Measurements from ENCODE around the gene PARVA. TPM values are rescaled to one million over a fixed set of nuclear protein-coding genes. Genes with fewer than 3 reads are reported as not detected.

Gene PARVA
- total and polyA plus RNA-seq, 2 of the 4 experiments (the other 2 are of a cell fraction), result 65.2 to 80.2 TPM

- Histone ChIP-seq H3K27ac (ENCODE audit: insufficient read depth, low read length) (peak overlapping the region; percentile 41; the same call in 1 of the 2 replicates), H3K79me1 (ENCODE audit: low read depth in 1 of 2, low read length in 2 of 2) (peaks cover 13 to 59% of the 10 kb centered on the region in 2 experiments), H2BK5ac (ENCODE audit: low read depth, low read length, poor library complexity, severe bottlenecking) (no peak overlapping the region), H2BK20ac (ENCODE audit: low read depth, low read length) (no peak overlapping the region), H4K5ac (ENCODE audit: low read depth, low read length) (no peak overlapping the region), H4K20me1 (ENCODE audit: insufficient read depth, low read length) (peaks cover 9% of the 10 kb centered on the region; the same call in 1 of the 2 replicates), H2AFZ (replicated peaks; ENCODE audit: low read length, poor library complexity) (no peak overlapping the region), H3K4me1 (ENCODE audit: control insufficient read depth, insufficient read depth, low read length) (peaks cover 27% of the 10 kb centered on the region), H2AK5ac (ENCODE audit: low read depth, low read length) (no peak overlapping the region), H3K18ac (ENCODE audit: low read depth, low read length) (no peak overlapping the region), H3K9me3 (ENCODE audit: control insufficient read depth, insufficient read depth, low read length) (no peaks in the 10 kb centered on the region), H3K4ac (ENCODE audit: low read depth, low read length) (no peak overlapping the region), H2BK120ac (ENCODE audit: low read depth, low read length) (no peak overlapping the region), H2AK9ac (replicated peaks; ENCODE audit: low read depth, low read length, poor library complexity) (no peak overlapping the region), H3K36me3 (ENCODE audit: control insufficient read depth, insufficient read depth, low read length) (peaks cover 35% of the 10 kb centered on the region), H4K91ac (ENCODE audit: insufficient read depth, low read depth, low read length) (no peak overlapping the region), H3K4me3 (ENCODE audit: insufficient read depth, low read depth, low read length) (no peak overlapping the region), H2BK15ac (ENCODE audit: low read depth, low read length) (no peak overlapping the region), H3K27me3 (ENCODE audit: control insufficient read depth, insufficient read depth, low read length) (no peaks in the 10 kb centered on the region), H3K14ac (replicated peaks; ENCODE audit: low read depth, low read length) (no peak overlapping the region), H3K23ac (ENCODE audit: low read depth, low read length) (0 out of 2 replicates have a peak overlapping the region, but pooled peaks have one; percentile 70), H4K8ac (ENCODE audit: low read depth in 2 of 2, low read length in 2 of 2) (no peak overlapping the region), H3K4me2 (ENCODE audit: low read depth, low read length) (no peak overlapping the region), H3K56ac (ENCODE audit: extremely low read depth, insufficient read depth, low read length) (no peak overlapping the region), H3K9me1 (ENCODE audit: insufficient read depth, low read length) (peaks cover 41% of the 10 kb centered on the region), H3K9ac (ENCODE audit: low read depth, low read length) (no peak overlapping the region)
- ChIA-PET CTCF (no interaction called here), POLR2A (ENCODE audit: unreplicated experiment) (no interaction called here)
- BruUV-seq (replicated peaks), result no TSS peak
- intact Hi-C loops (cut with micrococcal nuclease) (loop anchor here (5.0 to 10.0 kb wide), 3 partner anchors 170 to 387 kb away; partner anchors contain the start of gene TEAD1), dilution Hi-C loops (cut with HindIII; ENCODE audit: low sequenced_read_pairs, unreplicated experiment) (no loop called here), in situ Hi-C loops (cut with MboI; ENCODE audit: low sequenced_read_pairs) (no loop called here)
- DNase-seq (no peak), ATAC-seq (ENCODE audit: low read depth) (no peak)
- TF ChIP-seq CTCF (conservative IDR thresholded peaks at IDR 0.05; ENCODE audit: low read depth, low read length) (no peak), ELK1 (IDR thresholded peaks at IDR 0.05; ENCODE audit: borderline replicate concordance, low read depth, low read length) (no peak), MXI1 (IDR thresholded peaks at IDR 0.05; ENCODE audit: borderline replicate concordance, low read depth, low read length) (no peak), RFX5 (IDR thresholded peaks at IDR 0.05; ENCODE audit: low read depth, low read length) (no peak), SMC3 (IDR thresholded peaks at IDR 0.05; ENCODE audit: low read depth, low read length) (no peak), MAZ (IDR thresholded peaks at IDR 0.05; ENCODE audit: borderline replicate concordance, low read depth, low read length) (no peak), RAD21 (IDR thresholded peaks at IDR 0.05; ENCODE audit: low read length) (no peak), POLR2A (IDR thresholded peaks at IDR 0.05; ENCODE audit: low read depth, low read length) (no peak), USF2 (IDR thresholded peaks at IDR 0.05; ENCODE audit: low read depth, low read length) (no peak), NFE2L2 (IDR thresholded peaks at IDR 0.05; ENCODE audit: low read depth, low read length) (no peak), CEBPB (IDR thresholded peaks at IDR 0.05; ENCODE audit: low read depth, low read length) (no peak), BHLHE40 (IDR thresholded peaks at IDR 0.05; ENCODE audit: low read depth, low read length) (no peak), RCOR1 (IDR thresholded peaks at IDR 0.05; ENCODE audit: insufficient replicate concordance, low read length) (no peak), CHD1 (IDR thresholded peaks at IDR 0.05; ENCODE audit: low read depth, low read length) (no peak), FOS (IDR thresholded peaks at IDR 0.05; ENCODE audit: low read depth, low read length) (no peak), MAFK (IDR thresholded peaks at IDR 0.05; ENCODE audit: low read depth, low read length) (no peak)
- WGBS, 2 experiments (ENCODE audit: extremely low coverage in 2 of 2, insufficient read length in 1 of 2), result no CpG with 5 or more reads among the region's 2 CpGs
Observed at GRCh38 chr11:12505183-12505582, 127.8 kb downstream of the PARVA start.
